Endothelial cell of umbilical vein (primary cell): ENCODE measurements around the gene TSHZ1. TPM values are rescaled to one million over a fixed set of nuclear protein-coding genes. Genes with fewer than 3 reads are reported as not detected.

ENCODE experiments used
- BruUV-seq: library from RNA; stranded (reverse); fragments of 400-500 nt; replicated peaks from 2 replicates; lab custom pipeline; 2021; lab: Mats Ljungman, UMichigan
- CTCF ChIA-PET: fragments of 300-600, 350-600 bp; sonication (Branson Sonifier 250); formaldehyde crosslinking; loops from one replicate; lab custom pipeline; 2021; ENCODE audit warnings: antibody characterized with exemption, inconsistent platforms; lab: Charles Lee
- POLR2A ChIA-PET: fragments of 300-600, 350-600 bp; sonication (Branson Sonifier 250); formaldehyde crosslinking; loops from one replicate; lab custom pipeline; 2021; ENCODE audit warnings: antibody characterized with exemption, inconsistent platforms; lab: Charles Lee
- DNase-seq: peaks from one replicate; pipeline ENCODE4 v3.0.0-alpha.2; 2011; ENCODE audit warnings: low read depth, low spot score
- FAIRE-seq: peaks from 2 replicates; lab custom pipeline; 2011; peaks lifted over from hg19 to GRCh38; lab: Jason Lieb, UNC
- H2AFZ ChIP-seq: 2 replicates; pipeline ENCODE4 v1.6.0; 2012; ENCODE audit warnings: low read depth, low read length, control low read depth, inconsistent platforms
- H3K27ac ChIP-seq: 2 replicates; pipeline ENCODE4 v1.5.1; 2011; ENCODE audit warnings: low read depth, mild to moderate bottlenecking, control low read depth, low read length, moderate library complexity; ENCODE audit not compliant: insufficient read depth
- H3K27me3 ChIP-seq, 2 experiments: 2 replicates each; pipeline versions ENCODE4 v1.6.0 to v1.6.1; 2011; ENCODE audit warnings: low read length in 2 of 2, mixed read lengths in 1 of 2; ENCODE audit not compliant: control insufficient read depth in 2 of 2, insufficient read depth in 2 of 2
- H3K36me3 ChIP-seq, 2 experiments: 2 replicates in 1 of 2; 3 replicates in 1 of 2; pipeline ENCODE4 v1.5.1; 2011; ENCODE audit warnings: low read length in 2 of 2, mild to moderate bottlenecking in 1 of 2, moderate library complexity in 1 of 2; ENCODE audit not compliant: control insufficient read depth in 2 of 2, insufficient read depth in 2 of 2; ENCODE audit errors: extremely low read depth in 1 of 2
- H3K4me1 ChIP-seq: 3 replicates; pipeline ENCODE4 v1.5.1; 2011; ENCODE audit warnings: mild to moderate bottlenecking, low read length; ENCODE audit not compliant: control insufficient read depth, insufficient read depth; ENCODE audit errors: extremely low read depth
- H3K4me2 ChIP-seq: 2 replicates; pipeline ENCODE4 v1.6.1; 2011; ENCODE audit warnings: low read length, control low read depth, mixed read lengths; ENCODE audit not compliant: insufficient read depth
- H3K4me3 ChIP-seq, 3 experiments: fragments of 200-600 bp in 1 of 3; sonication (generic), shearing (Covaris generic) in 1 of 3; replicated peaks in 1 of 3; 2 replicates each; pipeline ENCODE4 v1.5.1; 2011 to 2016; ENCODE audit warnings: control low read depth in 3 of 3, low read length in 3 of 3, mild to moderate bottlenecking in 2 of 3, inconsistent platforms in 1 of 3, low read depth in 1 of 3, moderate library complexity in 1 of 3; ENCODE audit not compliant: insufficient read depth in 1 of 3
- H3K79me2 ChIP-seq: 2 replicates; pipeline ENCODE4 v1.6.0; 2012; ENCODE audit warnings: low read length, inconsistent platforms; ENCODE audit not compliant: control insufficient read depth, insufficient read depth
- H3K9ac ChIP-seq: replicated peaks from 2 replicates; pipeline ENCODE3; 2011; ENCODE audit warnings: low read length, control low read depth; ENCODE audit not compliant: insufficient read depth; ENCODE audit errors: extremely low read depth
- H3K9me1 ChIP-seq: replicated peaks from 3 replicates; pipeline ENCODE4 v1.6.0; 2011; ENCODE audit warnings: mild to moderate bottlenecking, low read length; ENCODE audit not compliant: control insufficient read depth, insufficient read depth; ENCODE audit errors: extremely low read depth
- H3K9me3 ChIP-seq: replicated peaks from 2 replicates; pipeline ENCODE4 v1.5.1; 2012; ENCODE audit warnings: low read length, inconsistent platforms; ENCODE audit not compliant: control insufficient read depth, insufficient read depth
- H4K20me1 ChIP-seq: replicated peaks from 2 replicates; pipeline ENCODE3; 2011; ENCODE audit warnings: mild to moderate bottlenecking, low read length; ENCODE audit not compliant: control insufficient read depth, insufficient read depth; ENCODE audit errors: extremely low read depth
- EZH2 ChIP-seq: IDR thresholded peaks from 2 replicates; pipeline ENCODE4 v1.6.1; 2012; ENCODE audit warnings: borderline replicate concordance, low read depth, mild to moderate bottlenecking, moderate library complexity, low read length, inconsistent platforms; ENCODE audit not compliant: severe bottlenecking
- FOS ChIP-seq: IDR thresholded peaks from 2 replicates; pipeline ENCODE4 v1.6.1; 2011; ENCODE audit warnings: mild to moderate bottlenecking, low read length, moderate library complexity, borderline replicate concordance; ENCODE audit not compliant: insufficient read depth
- GATA2 ChIP-seq: IDR thresholded peaks from 2 replicates; pipeline ENCODE4 v1.7.0; 2011; ENCODE audit warnings: low read depth, mild to moderate bottlenecking, moderate library complexity, mixed read lengths, low read length; ENCODE audit not compliant: insufficient read length, insufficient read depth
- JUN ChIP-seq: IDR thresholded peaks from 2 replicates; pipeline ENCODE4 v1.6.1; 2011; ENCODE audit warnings: borderline replicate concordance, low read depth; ENCODE audit not compliant: insufficient read length, insufficient read depth
- MYC ChIP-seq: IDR thresholded peaks from one replicate; pipeline ENCODE4 v1.6.1; 2011; ENCODE audit warnings: mild to moderate bottlenecking, low read depth, low read length
- POLR2A ChIP-seq: IDR thresholded peaks from 2 replicates; pipeline ENCODE4 v1.6.1; 2012; ENCODE audit warnings: low read depth, mild to moderate bottlenecking, control low read depth, low read length
- POLR2AphosphoS5 ChIP-seq: IDR thresholded peaks from 2 replicates; pipeline ENCODE4 v1.6.1; 2012; ENCODE audit warnings: low read depth, mild to moderate bottlenecking, control low read depth, low read length, moderate library complexity; ENCODE audit not compliant: insufficient read depth
- dilution Hi-C: fragments of 300-500 bp; cut with MboI; formaldehyde crosslinking; loops from one replicate; pipeline ENCODE4 v1.15.0; 2019; ENCODE audit warnings: low sequenced_read_pairs; ENCODE audit not compliant: extremely low pct_ligation_motif_present
- intact Hi-C: fragments of 100-400 bp; cut with micrococcal nuclease; formaldehyde crosslinking; loops from one replicate; pipeline ENCODE4 v1.10.0; 2022
- polyA plus RNA-seq, 4 experiments: library from polyadenylated mRNA; depleted of rRNA in 3 of 4; stranded (reverse) in 3 of 4; unstranded in 1 of 4; fragments of >200 nt; gene quantifications; 2 replicates each; pipeline versions ENCODE4 v1.2.1 to v1.2.3, GENCODE V29; 2011 to 2012; ENCODE audit warnings: missing spikeins in 1 of 4
- total RNA-seq: library from RNA; stranded (reverse); gene quantifications from 2 replicates; pipeline ENCODE4 v1.2.3, GENCODE V29; 2021
- TF ChIP-seq, protein P1 (sequence below), 2 donors: IDR thresholded peaks; 1 replicate in 1 of 2; 2 replicates in 1 of 2; pipeline ENCODE4 v1.5.1; 2011; ENCODE audit warnings: low read length in 2 of 2, mild to moderate bottlenecking in 2 of 2, moderate library complexity in 2 of 2, control low read depth in 1 of 2, inconsistent platforms in 1 of 2, low read depth in 1 of 2; ENCODE audit not compliant: insufficient read depth in 1 of 2; ENCODE audit errors: extremely low read depth in 1 of 2

Gene TSHZ1
- total and polyA plus RNA-seq, 2 donors (not counting 3 experiments of a cell fraction or from before 2014, with no cell fraction given), result 4.2 to 10.2 TPM

DNA sequence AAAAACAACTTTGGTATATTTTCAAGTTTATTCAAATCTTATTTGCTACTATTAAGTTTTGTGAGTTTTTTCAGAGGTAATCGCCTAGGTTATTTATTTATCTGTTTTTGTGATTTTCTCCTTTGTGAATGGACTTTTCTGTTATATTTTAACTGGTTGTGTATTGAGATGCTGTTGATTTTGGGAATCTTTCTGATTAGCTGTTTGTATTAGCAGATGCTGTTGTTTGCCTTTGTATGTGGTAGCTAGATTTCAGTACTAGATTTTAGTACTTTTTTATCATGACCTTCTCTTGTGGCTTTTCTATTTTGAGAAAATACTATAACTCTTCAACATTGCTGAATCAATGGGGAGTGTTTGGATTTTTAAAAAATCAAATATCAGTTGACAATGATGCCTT lies 42.4 kb downstream of the TSHZ1 start:
- Histone ChIP-seq H3K4me1 (peaks cover 19% of the 10 kb centered on the region), H3K9me3 (no peaks in the 10 kb centered on the region), H3K79me2 (peaks cover 15% of the 10 kb centered on the region), H3K27ac (no peak overlapping the region), H3K27me3 (no peaks in the 10 kb centered on the region), H3K4me2 (no peak overlapping the region), H2AFZ (no peak overlapping the region), H3K9me1 (no peaks in the 10 kb centered on the region), H3K4me3 (no peak overlapping the region), H3K9ac (no peak overlapping the region), H4K20me1 (no peaks in the 10 kb centered on the region), H3K36me3 (no peaks in the 10 kb centered on the region)
- CTCF ChIA-PET, result no interaction called here
- dilution Hi-C loops (no loop called here), intact Hi-C loops (no loop called here)
- no peak for DNase-seq
- POLR2A ChIA-PET, result no interaction called here
- TF ChIP-seq GATA2 (no peak), MYC (no peak), JUN (no peak), EZH2 (no peak), FOS (no peak), POLR2AphosphoS5 (no peak), POLR2A (no peak)
- TF ChIP-seq, protein P1, sequence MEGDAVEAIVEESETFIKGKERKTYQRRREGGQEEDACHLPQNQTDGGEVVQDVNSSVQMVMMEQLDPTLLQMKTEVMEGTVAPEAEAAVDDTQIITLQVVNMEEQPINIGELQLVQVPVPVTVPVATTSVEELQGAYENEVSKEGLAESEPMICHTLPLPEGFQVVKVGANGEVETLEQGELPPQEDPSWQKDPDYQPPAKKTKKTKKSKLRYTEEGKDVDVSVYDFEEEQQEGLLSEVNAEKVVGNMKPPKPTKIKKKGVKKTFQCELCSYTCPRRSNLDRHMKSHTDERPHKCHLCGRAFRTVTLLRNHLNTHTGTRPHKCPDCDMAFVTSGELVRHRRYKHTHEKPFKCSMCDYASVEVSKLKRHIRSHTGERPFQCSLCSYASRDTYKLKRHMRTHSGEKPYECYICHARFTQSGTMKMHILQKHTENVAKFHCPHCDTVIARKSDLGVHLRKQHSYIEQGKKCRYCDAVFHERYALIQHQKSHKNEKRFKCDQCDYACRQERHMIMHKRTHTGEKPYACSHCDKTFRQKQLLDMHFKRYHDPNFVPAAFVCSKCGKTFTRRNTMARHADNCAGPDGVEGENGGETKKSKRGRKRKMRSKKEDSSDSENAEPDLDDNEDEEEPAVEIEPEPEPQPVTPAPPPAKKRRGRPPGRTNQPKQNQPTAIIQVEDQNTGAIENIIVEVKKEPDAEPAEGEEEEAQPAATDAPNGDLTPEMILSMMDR (IDR thresholded peaks at IDR 0.05; ENCODE audit: extremely low read depth in 1 of 2, insufficient read depth in 1 of 2, low read depth in 1 of 2, low read length in 2 of 2), result no peak
- FAIRE-seq, result no peak
- BruUV-seq, result no TSS peak
